ENCODE measurements around the gene LOXHD1.

Gene LOXHD1

GRCh38 chr18:46436621-46437020 is 220.4 kb downstream of the LOXHD1 start:
- no peak for DNase-seq

GRCh38 chr18:46435031-46435430 is 222.0 kb downstream of the LOXHD1 start:
- DNase-seq, result no peak

GRCh38 chr18:46434629-46435028 is 222.4 kb downstream of the LOXHD1 start:
- DNase-seq, result no peak

GRCh38 chr18:46433121-46433826 is 223.7 kb downstream of the LOXHD1 start:
- no peak for DNase-seq

GRCh38 chr18:46431522-46432171 is 225.4 kb downstream of the LOXHD1 start:
- DNase-seq, result peak; percentile 2

GRCh38 chr18:46429649-46430224 is 227.3 kb downstream of the LOXHD1 start:
- no peak for DNase-seq

- no peak for DNase-seq
Observed at GRCh38 chr18:46429130-46429529, 227.9 kb downstream of the LOXHD1 start.

- no peak for DNase-seq
Observed at GRCh38 chr18:46428368-46428767, 228.7 kb downstream of the LOXHD1 start.

GRCh38 chr18:46427216-46427995 is 229.6 kb downstream of the LOXHD1 start:
- DNase-seq, result no peak
